ENCODE results near the gene MYO9B.

- no peak for TF ChIP-seq CTCF (IDR thresholded peaks at IDR 0.05; ENCODE audit: low read depth, low read length)
- TF ChIP-seq EZH2phosphoT487 (IDR thresholded peaks at IDR 0.05; ENCODE audit: low read depth): no peak
Observed at GRCh38 chr19:17035842-17036424, 39.6 kb upstream of the MYO9B start.

Measured in OCI-LY3 (cell line).